ENCODE measurements around the gene KIAA0232. TPM values are rescaled to one million over a fixed set of nuclear protein-coding genes. Genes with fewer than 3 reads are reported as not detected.

The KIAA0232 gene
- polyA plus RNA-seq, 1 donor (not counting 4 experiments of a cell fraction or from before 2014, with no cell fraction given): 10.0 TPM

- Histone ChIP-seq H3K79me2 (ENCODE audit: control insufficient read depth, insufficient read depth, low read length) (no peaks in the 10 kb centered on the region), H3K4me3 (ENCODE audit: control insufficient read depth in 2 of 3, extremely low read depth in 1 of 3, insufficient read depth in 2 of 3, low read depth in 1 of 3, low read length in 3 of 3) (no peak overlapping the region), H3K9ac (ENCODE audit: control insufficient read depth, extremely low read depth, insufficient read depth, low read length) (no peak overlapping the region), H3K9me3 (ENCODE audit: control insufficient read depth, low read depth, low read length) (no peaks in the 10 kb centered on the region), H3K36me3 (ENCODE audit: control insufficient read depth in 2 of 2, extremely low read depth in 1 of 2, insufficient read depth in 2 of 2, low read length in 2 of 2) (no peaks in the 10 kb centered on the region), H3K27ac (ENCODE audit: control insufficient read depth, insufficient read depth, low read length) (no peak overlapping the region), H3K27me3 (ENCODE audit: control insufficient read depth, extremely low read depth, insufficient read depth, low read length) (no peaks in the 10 kb centered on the region), H3K4me2 (ENCODE audit: control insufficient read depth, extremely low read depth, insufficient read depth, low read depth, low read length) (no peak overlapping the region), H3K9me1 (ENCODE audit: control insufficient read depth, extremely low read depth, insufficient read depth, low read length) (no peaks in the 10 kb centered on the region), H2AFZ (ENCODE audit: control insufficient read depth, low read length) (no peak overlapping the region), H3K4me1 (ENCODE audit: control insufficient read depth, extremely low read depth, insufficient read depth, low read length) (no peaks in the 10 kb centered on the region), H4K20me1 (ENCODE audit: control insufficient read depth, extremely low read depth, insufficient read depth, low read length) (no peaks in the 10 kb centered on the region)
- FAIRE-seq (no peak), DNase-seq (ENCODE audit: low read depth, low spot score) (no peak)
- dilution Hi-C loops (cut with MboI; ENCODE audit: extremely low pct_ligation_motif_present, low sequenced_read_pairs): no loop called here
- TF ChIP-seq EZH2 (IDR thresholded peaks at IDR 0.05; ENCODE audit: low read length) (no peak), CTCF (optimal IDR thresholded peaks at IDR 0.05 in 1 of 3, IDR thresholded peaks at IDR 0.05 in 1 of 3, conservative IDR thresholded peaks at IDR 0.05 in 1 of 3; ENCODE audit: extremely low read depth in 1 of 3, insufficient read depth in 2 of 3, low read length in 3 of 3) (no peak)
Observed at GRCh38 chr4:6900956-6901355, 118.4 kb downstream of the KIAA0232 start.

DNA sequence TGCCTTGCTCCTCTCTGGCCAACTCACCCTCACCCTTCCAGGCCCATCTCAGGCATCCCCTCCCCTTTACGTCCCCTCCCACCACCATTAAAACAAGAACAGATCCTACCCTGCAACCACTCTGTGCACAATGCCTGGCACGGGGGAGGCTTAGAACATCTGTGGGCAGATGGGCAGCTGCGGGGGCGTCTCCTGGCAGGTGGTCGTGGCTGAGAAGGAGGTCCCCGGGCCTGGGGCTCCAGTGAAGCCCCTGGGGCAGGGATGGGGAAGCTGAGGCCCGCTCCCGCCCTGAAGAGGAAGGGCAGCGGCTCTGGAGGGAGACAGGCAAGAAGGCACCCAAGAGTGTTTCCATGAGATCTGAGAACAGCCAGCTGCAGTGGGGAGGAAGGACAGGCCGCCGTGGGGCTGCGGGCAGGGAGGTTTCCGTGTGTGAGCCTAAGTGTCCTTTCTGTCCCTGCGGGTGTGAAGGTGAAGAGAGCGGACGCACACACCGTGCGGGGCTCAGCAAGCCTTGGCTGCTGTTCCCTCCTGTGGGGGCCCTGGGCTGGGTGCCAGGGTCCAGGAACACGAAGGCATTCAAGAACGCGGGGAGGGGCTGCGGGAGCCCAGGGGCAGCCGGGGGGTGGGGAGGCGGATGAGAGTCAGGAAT, 119.3 kb downstream of the KIAA0232 start:
- H3K27ac ChIP-seq (ENCODE audit: control insufficient read depth, insufficient read depth, low read length): no peak overlapping the region
- H3K79me2 ChIP-seq (ENCODE audit: control insufficient read depth, insufficient read depth, low read length): no peaks in the 10 kb centered on the region
- TF ChIP-seq EZH2 (IDR thresholded peaks at IDR 0.05; ENCODE audit: low read length): no peak
- TF ChIP-seq CTCF (optimal IDR thresholded peaks at IDR 0.05 in 1 of 3, IDR thresholded peaks at IDR 0.05 in 1 of 3, conservative IDR thresholded peaks at IDR 0.05 in 1 of 3; ENCODE audit: extremely low read depth in 1 of 3, insufficient read depth in 2 of 3, low read length in 3 of 3): no peak
- no peaks in the 10 kb centered on the region for H4K20me1 ChIP-seq (ENCODE audit: control insufficient read depth, extremely low read depth, insufficient read depth, low read length)
- H3K9me1 ChIP-seq (ENCODE audit: control insufficient read depth, extremely low read depth, insufficient read depth, low read length): no peaks in the 10 kb centered on the region
- FAIRE-seq (no peak), DNase-seq (ENCODE audit: low read depth, low spot score) (no peak)
- no peak overlapping the region for H2AFZ ChIP-seq (ENCODE audit: control insufficient read depth, low read length)
- no peak overlapping the region for H3K4me2 ChIP-seq (ENCODE audit: control insufficient read depth, extremely low read depth, insufficient read depth, low read depth, low read length)
- no peaks in the 10 kb centered on the region for H3K4me1 ChIP-seq (ENCODE audit: control insufficient read depth, extremely low read depth, insufficient read depth, low read length)
- H3K4me3 ChIP-seq (ENCODE audit: control insufficient read depth in 2 of 3, extremely low read depth in 1 of 3, insufficient read depth in 2 of 3, low read depth in 1 of 3, low read length in 3 of 3): no peak overlapping the region
- H3K36me3 ChIP-seq (ENCODE audit: control insufficient read depth in 2 of 2, extremely low read depth in 1 of 2, insufficient read depth in 2 of 2, low read length in 2 of 2): no peaks in the 10 kb centered on the region
- dilution Hi-C loops (cut with MboI; ENCODE audit: extremely low pct_ligation_motif_present, low sequenced_read_pairs): no loop called here
- no peak overlapping the region for H3K9ac ChIP-seq (ENCODE audit: control insufficient read depth, extremely low read depth, insufficient read depth, low read length)
- H3K9me3 ChIP-seq (ENCODE audit: control insufficient read depth, low read depth, low read length): no peaks in the 10 kb centered on the region
- no peaks in the 10 kb centered on the region for H3K27me3 ChIP-seq (ENCODE audit: control insufficient read depth, extremely low read depth, insufficient read depth, low read length)

All from keratinocyte (primary cell).